GM21526 (cell line): Measurements from ENCODE around the gene MATR3.

Experiments used
- ATAC-seq: cut with Tn5 transposase; IDR thresholded peaks from one replicate; pipeline ENCODE4 v1.9.1; 2021; ENCODE audit warnings: moderate library complexity; ENCODE audit not compliant: unreplicated experiment, low FRiP score

MATR3 gene

GRCh38 chr5:139379626-139380449 lies 86.3 kb downstream of the MATR3 start:
- no peak for ATAC-seq
